IMR-90 (cell line): ENCODE data around the gene GRIA3. TPM values are rescaled to one million over a fixed set of nuclear protein-coding genes. Genes with fewer than 3 reads are reported as not detected.
"Not testable (repeated sequence)": the region's sequence is repeated elsewhere in the genome, so short reads cannot be mapped to it uniquely, and the experiment has no call there.

Experiments used
- ATAC-seq: fragments of 200-7000 bp; cut with Tn5 transposase; 2 replicates; pipeline ENCODE4 v1.9.1; 2020; ENCODE audit warnings: low read depth, mild to moderate bottlenecking, moderate library complexity
- BruUV-seq: library from RNA; stranded (reverse); fragments of 400-500 nt; replicated peaks from 2 replicates; lab custom pipeline; 2021; lab: Mats Ljungman, UMichigan
- CTCF ChIA-PET: fragments of 300-600 bp; formaldehyde crosslinking; extraction: SDS; loops from one replicate; lab custom pipeline; 2021; ENCODE audit warnings: antibody characterized with exemption; lab: Yijun Ruan, JAX
- POLR2A ChIA-PET: fragments of 300-600 bp; sonication (Branson Sonifier 250); formaldehyde crosslinking; loops from one replicate; lab custom pipeline; 2022; ENCODE audit warnings: antibody characterized with exemption; ENCODE audit not compliant: unreplicated experiment; lab: Charles Lee
- DNase-seq: peaks from one replicate; pipeline ENCODE4 v3.0.0; 2013
- H2AFZ ChIP-seq: replicated peaks from 2 replicates; pipeline ENCODE3; 2013; ENCODE audit warnings: low read length, mild to moderate bottlenecking; ENCODE audit not compliant: poor library complexity
- H2AK5ac ChIP-seq: 2 replicates; pipeline ENCODE4 v1.6.1; 2013; ENCODE audit warnings: low read depth, low read length, inconsistent platforms
- H2AK9ac ChIP-seq: replicated peaks from 2 replicates; pipeline ENCODE3; 2013; ENCODE audit warnings: mild to moderate bottlenecking, low read depth, low read length, moderate library complexity; ENCODE audit not compliant: poor library complexity
- H2BK120ac ChIP-seq: 2 replicates; pipeline ENCODE4 v1.6.1; 2013; ENCODE audit warnings: low read depth, low read length, inconsistent platforms
- H2BK15ac ChIP-seq: 3 replicates; pipeline ENCODE4 v1.6.1; 2013; ENCODE audit warnings: low read depth, low read length, inconsistent platforms
- H2BK20ac ChIP-seq: 2 replicates; pipeline ENCODE4 v1.6.1; 2013; ENCODE audit warnings: low read depth, mild to moderate bottlenecking, inconsistent platforms, low read length, moderate library complexity
- H2BK5ac ChIP-seq: 2 replicates; pipeline ENCODE4 v1.6.1; 2013; ENCODE audit warnings: mild to moderate bottlenecking, low read depth, low read length, inconsistent platforms; ENCODE audit not compliant: poor library complexity, severe bottlenecking
- H3K14ac ChIP-seq: replicated peaks from 2 replicates; pipeline ENCODE4 v1.6.1; 2013; ENCODE audit warnings: low read depth, low read length, inconsistent platforms
- H3K18ac ChIP-seq: 2 replicates; pipeline ENCODE4 v1.6.1; 2013; ENCODE audit warnings: low read depth, low read length, control low read depth
- H3K23ac ChIP-seq: 2 replicates; pipeline ENCODE4 v1.6.1; 2013; ENCODE audit warnings: low read depth, low read length, inconsistent platforms
- H3K27ac ChIP-seq: 2 replicates; pipeline ENCODE4 v1.5.1; 2013; ENCODE audit warnings: mild to moderate bottlenecking, control low read depth, low read length; ENCODE audit not compliant: insufficient read depth
- H3K27me3 ChIP-seq: 2 replicates; pipeline ENCODE4 v1.6.1; 2013; ENCODE audit warnings: low read length; ENCODE audit not compliant: control insufficient read depth, insufficient read depth
- H3K36me3 ChIP-seq: 2 replicates; pipeline ENCODE4 v1.6.1; 2013; ENCODE audit warnings: low read length, mixed read lengths; ENCODE audit not compliant: control insufficient read depth, insufficient read depth
- H3K4ac ChIP-seq: 2 replicates; pipeline ENCODE4 v1.6.1; 2013; ENCODE audit warnings: low read depth, low read length, inconsistent platforms
- H3K4me1 ChIP-seq: 2 replicates; pipeline ENCODE4 v1.6.1; 2013; ENCODE audit warnings: low read length, mixed read lengths; ENCODE audit not compliant: control insufficient read depth, insufficient read depth
- H3K4me2 ChIP-seq: 2 replicates; pipeline ENCODE4 v1.6.1; 2013; ENCODE audit warnings: low read depth, mild to moderate bottlenecking, control low read depth, low read length, moderate library complexity
- H3K4me3 ChIP-seq: 2 replicates; pipeline ENCODE4 v1.5.1; 2013; ENCODE audit warnings: low read depth, mild to moderate bottlenecking, control low read depth, low read length, moderate library complexity; ENCODE audit not compliant: insufficient read depth
- H3K56ac ChIP-seq: 2 replicates; pipeline ENCODE4 v1.6.1; 2013; ENCODE audit warnings: low read length, inconsistent platforms; ENCODE audit not compliant: insufficient read depth; ENCODE audit errors: extremely low read depth
- H3K79me1 ChIP-seq, 2 experiments: 2 replicates each; pipeline ENCODE4 v1.6.1; 2013; ENCODE audit warnings: low read length in 2 of 2, inconsistent platforms in 1 of 2, low read depth in 1 of 2
- H3K9ac ChIP-seq: 2 replicates; pipeline ENCODE4 v1.6.1; 2013; ENCODE audit warnings: low read depth, low read length, control low read depth
- H3K9me1 ChIP-seq: 2 replicates; pipeline ENCODE4 v1.6.1; 2013; ENCODE audit warnings: low read length, inconsistent platforms; ENCODE audit not compliant: insufficient read depth
- H3K9me3 ChIP-seq: 2 replicates; pipeline ENCODE4 v1.6.1; 2013; ENCODE audit warnings: low read length; ENCODE audit not compliant: control insufficient read depth, insufficient read depth
- H4K20me1 ChIP-seq: 2 replicates; pipeline ENCODE4 v1.6.1; 2013; ENCODE audit warnings: low read length, inconsistent platforms; ENCODE audit not compliant: insufficient read depth
- H4K5ac ChIP-seq: 2 replicates; pipeline ENCODE4 v1.6.1; 2013; ENCODE audit warnings: mild to moderate bottlenecking, low read depth, low read length, control low read depth
- H4K8ac ChIP-seq, 2 experiments: 2 replicates each; pipeline ENCODE4 v1.6.1; 2013; ENCODE audit warnings: low read depth in 2 of 2, low read length in 2 of 2, control low read depth in 1 of 2, inconsistent platforms in 1 of 2
- H4K91ac ChIP-seq: 2 replicates; pipeline ENCODE4 v1.6.1; 2013; ENCODE audit warnings: low read depth, low read length, inconsistent platforms; ENCODE audit not compliant: insufficient read depth
- BHLHE40 ChIP-seq: fragments of 150-350 bp; IDR thresholded peaks from 2 replicates; pipeline ENCODE4 v1.6.1; 2016; ENCODE audit warnings: mild to moderate bottlenecking, low read depth, low read length
- CHD1 ChIP-seq: IDR thresholded peaks from 2 replicates; pipeline ENCODE4 v1.6.1; 2012; ENCODE audit warnings: low read depth, low read length, improper control_type of control experiment
- FOS ChIP-seq: fragments of 150-350 bp; IDR thresholded peaks from 2 replicates; pipeline ENCODE4 v1.6.1; 2016; ENCODE audit warnings: low read depth, low read length
- MAFK ChIP-seq: IDR thresholded peaks from 2 replicates; pipeline ENCODE4 v1.6.1; 2012; ENCODE audit warnings: low read depth, low read length, improper control_type of control experiment
- WGBS, 2 experiments: methylation state at CpG; one replicate each; pipeline versions ENCODE4 v1.1.5 to v1.1.7; 2013; ENCODE audit warnings: missing lambda C conversion rate in 2 of 2; ENCODE audit not compliant: insufficient read length in 1 of 2; ENCODE audit errors: extremely low coverage in 2 of 2; 5-methylcytosine and 5-hydroxymethylcytosine counted together
- dilution Hi-C: fragments of 300-500 bp; cut with HindIII; formaldehyde crosslinking; loops from one replicate; pipeline ENCODE4 v1.14.3; 2018; ENCODE audit warnings: low sequenced_read_pairs; ENCODE audit not compliant: unreplicated experiment
- in situ Hi-C: fragments of 300-500 bp; cut with MboI; formaldehyde crosslinking; loops from 3 replicates; pipeline ENCODE4 v1.14.3; 2019; ENCODE audit warnings: low sequenced_read_pairs, inconsistent platforms, mixed read lengths
- intact Hi-C: fragments of 100-400 bp; cut with micrococcal nuclease; formaldehyde crosslinking; loops from 2 replicates; pipeline ENCODE4 v1.10.0; 2022
- polyA plus RNA-seq, 3 experiments: library from polyadenylated mRNA; depleted of rRNA; stranded (reverse); fragments of >200 nt; gene quantifications; 2 replicates each; pipeline ENCODE4 v1.2.3, GENCODE V29; 2012; ENCODE audit warnings: low replicate concordance in 1 of 3
- total RNA-seq: library from RNA; depleted of rRNA; stranded (reverse); fragments of >200 nt; gene quantifications from 2 replicates; pipeline ENCODE4 v1.2.3, GENCODE V29; 2012

The GRIA3 gene
- total and polyA plus RNA-seq, 2 of the 4 experiments (the other 2 are of a cell fraction), result not detected

DNA sequence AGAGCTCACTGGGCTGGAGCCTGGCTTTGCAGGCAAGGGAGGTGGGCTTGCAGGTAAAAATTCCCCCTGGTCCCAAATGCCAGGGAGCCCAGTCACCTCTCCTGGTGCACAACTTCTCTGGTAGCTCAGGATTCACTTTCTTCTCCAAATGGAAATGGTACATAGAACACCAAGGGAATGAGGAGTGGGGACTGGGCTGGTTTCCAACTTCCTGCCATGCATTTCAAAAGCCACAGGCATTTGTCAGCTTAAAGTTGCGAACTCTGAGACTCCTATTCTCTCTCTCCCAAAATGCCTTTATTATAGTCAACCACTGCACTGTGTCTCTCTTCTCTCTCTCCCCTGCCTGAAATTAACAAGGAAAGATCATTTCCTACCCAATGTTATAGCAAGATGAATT lies 177.3 kb downstream of the GRIA3 start:
- Histone ChIP-seq H4K8ac (no peak overlapping the region), H2BK120ac (no peak overlapping the region), H4K5ac (no peak overlapping the region), H3K4me2 (no peak overlapping the region), H2AK9ac (no peak overlapping the region), H4K20me1 (no peaks in the 10 kb centered on the region), H2BK20ac (no peak overlapping the region), H3K4ac (no peak overlapping the region), H3K27ac (no peak overlapping the region), H3K56ac (no peak overlapping the region), H2BK15ac (no peak overlapping the region), H3K27me3 (no peaks in the 10 kb centered on the region), H2AFZ (no peak overlapping the region), H2AK5ac (no peak overlapping the region), H3K18ac (no peak overlapping the region), H3K23ac (no peak overlapping the region), H3K4me1 (no peaks in the 10 kb centered on the region), H3K14ac (no peak overlapping the region), H3K9me3 (no peaks in the 10 kb centered on the region), H4K91ac (no peak overlapping the region), H3K36me3 (no peaks in the 10 kb centered on the region), H3K9ac (no peak overlapping the region), H3K79me1 (no peaks in the 10 kb centered on the region), H3K9me1 (no peaks in the 10 kb centered on the region), H3K4me3 (no peak overlapping the region), H2BK5ac (no peak overlapping the region)
- no peak for ATAC-seq
- intact Hi-C loops, result no loop called here
- no TSS peak for BruUV-seq
- TF ChIP-seq FOS, result no peak
- TF ChIP-seq BHLHE40, result no peak
- no peak for TF ChIP-seq MAFK
- no peak for TF ChIP-seq CHD1
- POLR2A ChIA-PET, result no interaction called here
- dilution Hi-C loops, result no loop called here
- WGBS, 2 experiments, result 20% methylated on average over 1 of the region's 1 CpG; no CpG with 5 or more reads in 1 of the 2 experiments
- in situ Hi-C loops, result no loop called here
- CTCF ChIA-PET, result no interaction called here
- no peak for DNase-seq

DNA sequence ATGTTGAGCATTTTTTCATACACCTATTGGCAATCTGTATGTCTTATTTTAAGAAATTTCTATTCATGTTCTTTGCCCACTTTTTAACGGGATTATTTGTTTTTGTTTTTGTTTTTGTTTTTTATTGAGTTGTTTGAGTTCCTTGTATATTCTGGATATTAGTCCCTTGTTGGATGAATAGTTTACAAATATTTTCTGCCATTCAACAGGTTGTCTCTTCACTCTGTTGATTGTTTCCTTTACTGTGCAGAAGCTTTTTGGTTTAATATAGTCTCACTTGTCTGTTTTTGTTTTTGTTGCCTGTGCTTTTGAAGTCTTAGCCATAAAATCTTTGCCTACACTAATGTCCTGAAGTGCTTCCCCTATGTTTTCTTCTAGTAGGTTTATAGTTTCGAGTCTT lies 202.1 kb downstream of the GRIA3 start:
- dilution Hi-C loops, result not testable (repeated sequence)

More for the DNA sequence above, 202.1 kb downstream of the GRIA3 start:
- H3K14ac ChIP-seq, BruUV-seq, H2BK5ac ChIP-seq, H2BK15ac ChIP-seq, H2AK5ac ChIP-seq, H3K9ac ChIP-seq, H3K18ac ChIP-seq, H2BK120ac ChIP-seq, H3K27ac ChIP-seq, H3K79me1 ChIP-seq, POLR2A ChIA-PET, H4K5ac ChIP-seq, H3K9me1 ChIP-seq, H3K27me3 ChIP-seq, in situ Hi-C loops, H2BK20ac ChIP-seq, H3K4me2 ChIP-seq, intact Hi-C loops, H3K36me3 ChIP-seq, H4K91ac ChIP-seq, H4K8ac ChIP-seq, H3K4ac ChIP-seq, H3K4me1 ChIP-seq, H3K9me3 ChIP-seq, H3K4me3 ChIP-seq, H2AK9ac ChIP-seq, H3K56ac ChIP-seq, H4K20me1 ChIP-seq, CTCF ChIA-PET, H2AFZ ChIP-seq, ATAC-seq, DNase-seq, H3K23ac ChIP-seq: not testable (repeated sequence)
- WGBS, 2 experiments, result no CpG with 5 or more reads among the region's 2 CpGs
